ENCODE results near the gene CD1C. TPM values are rescaled to one million over a fixed set of nuclear protein-coding genes. Genes with fewer than 3 reads are reported as not detected.
"Not testable (repeated sequence)": the region's sequence is repeated elsewhere in the genome, so short reads cannot be mapped to it uniquely, and the experiment has no call there.

Gene CD1C
- total RNA-seq, 2 experiments from 2014 or later, result not detected

GRCh38 chr1:158331106-158331425, 41.3 kb downstream of the CD1C start:
- POLR2A ChIA-PET, result no interaction called here
- H3K27me3 Mint-ChIP-seq, result peaks cover 4% of the 10 kb centered on the region
- no peak overlapping the region for H3K27ac Mint-ChIP-seq
- H3K9me3 Mint-ChIP-seq, result no peaks in the 10 kb centered on the region
- H3K36me3 Mint-ChIP-seq (ENCODE audit: low read depth), result no peaks in the 10 kb centered on the region
- no peak overlapping the region for H3K4me3 Mint-ChIP-seq
- no peak for DNase-seq
- H3K4me1 Mint-ChIP-seq, result peaks cover 19% of the 10 kb centered on the region
- CTCF ChIA-PET, result interaction anchor here (1.2 to 3.1 kb wide), 2 partner anchors 83 to 128 kb away, joined by 3 to 49 read pairs; no protein-coding TSS in a partner anchor

GRCh38 chr1:158331481-158332150, 41.9 kb downstream of the CD1C start, which contains the start of gene CD1B:
Gene CD1B (minus strand): TSS chr1:158331531. CDS start chr1:158331423, 108 bp downstream.
- Mint-ChIP-seq H3K4me1 (peaks cover 22% of the 10 kb centered on the region), H3K36me3 (ENCODE audit: low read depth) (no peaks in the 10 kb centered on the region), H3K9me3 (no peaks in the 10 kb centered on the region), H3K27ac (no peak within 1 kb of the TSS), H3K4me3 (no peak within 1 kb of the TSS), H3K27me3 (peaks cover 4% of the 10 kb centered on the region)
- no peak for DNase-seq
- ChIA-PET CTCF (interaction anchor here (3.1 kb wide), 1 partner anchor 128 kb away, joined by 49 read pairs; no protein-coding TSS in a partner anchor), POLR2A (no interaction called here)

GRCh38 chr1:158333405-158334155, 43.9 kb downstream of the CD1C start:
- no peaks in the 10 kb centered on the region for H3K36me3 Mint-ChIP-seq (ENCODE audit: low read depth)
- peaks cover 22% of the 10 kb centered on the region for H3K4me1 Mint-ChIP-seq
- no peaks in the 10 kb centered on the region for H3K9me3 Mint-ChIP-seq
- H3K27ac Mint-ChIP-seq, result no peak overlapping the region
- peaks cover 5% of the 10 kb centered on the region for H3K27me3 Mint-ChIP-seq
- ChIA-PET CTCF (no interaction called here), POLR2A (no interaction called here)
- no peak for DNase-seq
- no peak overlapping the region for H3K4me3 Mint-ChIP-seq

GRCh38 chr1:158334526-158335212, 44.9 kb downstream of the CD1C start:
- no peaks in the 10 kb centered on the region for H3K9me3 Mint-ChIP-seq
- CTCF ChIA-PET, result no interaction called here
- peaks cover 22% of the 10 kb centered on the region for H3K4me1 Mint-ChIP-seq
- POLR2A ChIA-PET, result no interaction called here
- H3K4me3 Mint-ChIP-seq, result no peak overlapping the region
- no peaks in the 10 kb centered on the region for H3K36me3 Mint-ChIP-seq (ENCODE audit: low read depth)
- no peak for DNase-seq
- H3K27ac Mint-ChIP-seq, result no peak overlapping the region
- H3K27me3 Mint-ChIP-seq, result peaks cover 8% of the 10 kb centered on the region

GRCh38 chr1:158335213-158335532, 45.5 kb downstream of the CD1C start:
- no peak for DNase-seq
- H3K27me3 Mint-ChIP-seq, result peaks cover 8% of the 10 kb centered on the region
- CTCF ChIA-PET, result no interaction called here
- H3K4me1 Mint-ChIP-seq, result peaks cover 22% of the 10 kb centered on the region
- no peaks in the 10 kb centered on the region for H3K36me3 Mint-ChIP-seq (ENCODE audit: low read depth)
- POLR2A ChIA-PET, result interaction anchor here (1.4 kb wide), 1 partner anchor 741 kb away, joined by 3 read pairs; the partner anchor contains the start of gene AIM2
- no peak overlapping the region for H3K4me3 Mint-ChIP-seq
- H3K9me3 Mint-ChIP-seq, result no peaks in the 10 kb centered on the region
- no peak overlapping the region for H3K27ac Mint-ChIP-seq

- H3K27ac Mint-ChIP-seq; CTCF ChIA-PET; H3K4me3 Mint-ChIP-seq; H3K36me3 Mint-ChIP-seq (ENCODE audit: low read depth); H3K27me3 Mint-ChIP-seq; H3K9me3 Mint-ChIP-seq: not testable (repeated sequence)
- H3K4me1 Mint-ChIP-seq, result peaks cover 22% of the 10 kb centered on the region
- DNase-seq, result peak; percentile 62
- POLR2A ChIA-PET, result interaction anchor here (1.4 kb wide), 1 partner anchor 740 kb away, joined by 3 read pairs; the partner anchor contains the start of gene AIM2
Observed at GRCh38 chr1:158336413-158336812, 46.7 kb downstream of the CD1C start.

Other genes with a start within 250 kb of the CD1C start
- gene CD1D, start 109.0 kb upstream of the CD1C start, total RNA-seq, result not detected
- gene CD1A, start 35.5 kb upstream of the CD1C start, total RNA-seq, result not detected
- gene CD1B, start 41.6 kb downstream of the CD1C start, total RNA-seq, result not detected
- not detected for gene CD1E, start 64.0 kb downstream of the CD1C start, total RNA-seq
- gene OR10T2, start 109.5 kb downstream of the CD1C start, total RNA-seq, result not detected
- not detected for gene OR10K2, start 136.3 kb downstream of the CD1C start, total RNA-seq
- not detected for gene OR10K1, start 171.9 kb downstream of the CD1C start, total RNA-seq
- not detected for gene OR10R2, start 182.3 kb downstream of the CD1C start, total RNA-seq

Data from activated CD4-positive, alpha-beta memory T cell treated with anti-CD3 and anti-CD28 coated beads, Interleukin-2, amount 10 ng/mL, durations not matched to agents 7 days and 5 days (primary cell).